ENCODE measurements around the gene DLX2.

DNA sequence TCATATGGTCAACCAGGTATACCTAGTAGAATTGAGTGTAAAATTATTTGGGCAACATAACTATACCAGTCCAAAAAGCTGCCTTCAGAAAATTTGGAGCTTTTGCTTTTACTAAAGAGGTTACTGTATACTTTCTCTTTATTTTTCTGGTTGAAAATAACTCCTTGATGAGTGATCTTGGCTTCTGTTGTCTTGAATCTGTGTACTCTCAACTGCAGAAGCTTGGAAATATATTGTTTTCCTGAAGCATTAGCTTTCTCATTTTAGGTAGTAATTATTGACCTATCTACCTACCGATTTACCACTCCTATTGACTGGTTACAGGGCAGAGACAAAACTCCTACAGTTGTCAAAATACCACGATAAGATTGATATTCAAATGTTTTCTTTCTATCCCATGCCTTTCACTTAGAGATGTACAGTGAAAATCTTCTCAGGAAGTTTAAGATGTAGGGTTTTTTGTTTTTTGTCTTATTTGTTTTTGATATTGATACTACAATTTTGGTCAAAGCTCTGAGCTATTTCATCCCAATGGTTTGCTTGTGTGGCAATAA is 53.1 kb downstream of the DLX2 start:
- TF ChIP-seq CTCF (IDR thresholded peaks at IDR 0.05) (no peak), EZH2phosphoT487 (IDR thresholded peaks at IDR 0.05) (no peak), EZH2 (IDR thresholded peaks at IDR 0.05) (no peak)
